Endometrium (tissue), 2 donors: ENCODE results near the gene ADAP1.

ENCODE experiments used
- FAIRE-seq: peaks from 2 replicates; lab custom pipeline; 2012; peaks lifted over from hg19 to GRCh38; lab: Jason Lieb, UNC
- donor health status: control.
- donor health status: control.

Gene ADAP1

GRCh38 chr7:859359-860030, 95.0 kb downstream of the ADAP1 start:
- FAIRE-seq: no peak

- FAIRE-seq: no peak
Observed at GRCh38 chr7:857661-858060, 96.8 kb downstream of the ADAP1 start.

- no peak for FAIRE-seq
Observed at GRCh38 chr7:856444-857095, 97.9 kb downstream of the ADAP1 start.

DNA sequence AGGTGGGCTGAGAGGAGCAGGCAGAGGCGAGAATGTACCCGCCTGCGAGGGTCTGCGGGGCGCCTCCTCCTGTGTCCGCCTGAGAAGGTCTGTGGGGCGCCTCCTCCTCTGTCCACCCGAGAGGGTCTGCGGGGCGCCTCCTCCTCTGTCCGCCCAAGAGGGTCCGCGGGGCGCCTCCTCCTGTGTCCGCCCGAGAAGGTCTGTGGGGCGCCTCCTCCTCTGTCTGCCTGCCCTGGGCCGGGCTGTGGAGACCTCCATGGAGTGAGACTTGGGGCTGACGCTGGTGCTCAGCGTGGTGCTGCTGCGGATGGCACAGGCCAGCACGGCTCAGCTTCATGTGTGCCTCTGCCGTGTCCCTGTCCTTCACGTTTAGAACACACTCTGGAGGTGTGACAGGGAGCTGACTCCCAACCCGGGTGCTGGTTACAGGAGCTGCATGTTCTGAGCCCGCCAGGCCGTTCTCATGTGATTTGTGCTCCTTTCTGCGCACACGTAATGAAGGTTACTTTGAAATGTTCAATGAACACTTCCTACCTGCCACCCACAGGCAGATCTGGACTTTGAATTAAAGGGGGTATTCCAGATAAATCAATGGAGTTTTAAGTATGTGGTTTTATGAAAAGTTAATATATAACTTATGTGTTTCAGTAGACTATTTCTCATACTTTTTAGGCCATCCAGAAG, 98.7 kb downstream of the ADAP1 start:
- no peak for FAIRE-seq

GRCh38 chr7:854118-854775, 100.2 kb downstream of the ADAP1 start:
- FAIRE-seq: no peak

GRCh38 chr7:853366-854117, 100.9 kb downstream of the ADAP1 start:
- no peak for FAIRE-seq

DNA sequence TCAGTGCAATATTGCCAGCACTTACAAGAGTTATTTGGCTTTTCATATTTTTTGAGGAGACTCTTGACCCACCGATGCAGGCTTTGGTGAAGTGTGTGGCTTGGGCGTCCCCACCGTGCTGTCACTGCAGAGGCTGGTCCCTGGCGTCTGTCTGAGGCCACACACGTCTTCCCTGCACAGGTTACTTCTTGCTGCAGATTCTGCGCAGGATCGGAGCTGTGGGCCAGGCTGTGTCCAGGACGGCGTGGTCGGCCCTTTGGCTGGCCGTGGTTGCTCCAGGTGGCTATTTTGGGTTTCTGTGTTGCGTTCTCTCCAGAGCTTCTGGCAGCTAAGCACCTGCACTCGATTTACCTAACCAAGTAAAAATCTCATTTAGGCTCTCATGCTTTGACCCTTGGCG, 103.3 kb downstream of the ADAP1 start:
- FAIRE-seq: no peak

DNA sequence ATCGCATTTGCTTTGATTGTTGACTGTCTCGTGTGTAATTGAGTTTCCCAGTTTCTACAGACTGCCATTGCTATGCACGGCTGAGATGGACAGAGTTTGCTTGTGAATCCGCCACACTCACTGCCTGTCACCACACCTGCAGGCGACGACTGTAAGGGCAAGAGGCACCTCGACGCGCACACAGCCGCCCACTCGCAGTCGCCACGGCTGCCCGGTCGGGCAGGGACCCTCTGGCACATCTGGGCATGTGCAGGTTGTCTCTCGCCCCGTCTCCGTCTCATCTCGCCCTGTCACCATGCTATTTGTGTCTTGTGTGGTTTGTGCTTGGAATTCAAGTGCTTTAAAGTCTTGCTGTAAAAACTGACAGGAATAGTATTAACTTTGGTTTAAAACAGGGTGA, 104.7 kb downstream of the ADAP1 start:
- no peak for FAIRE-seq

DNA sequence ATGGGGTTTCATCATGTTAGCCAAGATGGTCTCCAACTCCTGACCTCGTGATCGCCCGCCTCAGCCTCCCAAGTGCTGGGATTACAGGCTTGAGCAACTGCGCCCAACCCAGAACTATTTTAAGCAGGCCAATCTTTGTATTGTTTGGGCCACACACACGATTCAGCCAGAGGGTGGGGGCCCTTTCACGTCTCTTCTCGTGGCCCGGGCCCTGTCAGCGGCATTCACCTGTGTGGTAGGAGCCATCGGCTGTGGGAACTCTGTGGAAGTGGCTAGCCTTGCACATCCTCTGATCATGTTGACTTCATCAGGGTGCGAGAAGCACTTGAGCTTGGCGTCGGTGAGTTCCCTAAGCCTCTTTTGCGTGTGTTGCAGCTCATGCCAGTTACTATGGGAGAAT, 105.3 kb downstream of the ADAP1 start:
- no peak for FAIRE-seq
